ENCODE data around the gene PIH1D1.
A peak's percentile ranks its signal among the peaks of the same experiment; 100 is the strongest.

PIH1D1 gene

GRCh38 chr19:49415102-49415809 is 36.4 kb downstream of the PIH1D1 start:
- DNase-seq = no peak

DNA sequence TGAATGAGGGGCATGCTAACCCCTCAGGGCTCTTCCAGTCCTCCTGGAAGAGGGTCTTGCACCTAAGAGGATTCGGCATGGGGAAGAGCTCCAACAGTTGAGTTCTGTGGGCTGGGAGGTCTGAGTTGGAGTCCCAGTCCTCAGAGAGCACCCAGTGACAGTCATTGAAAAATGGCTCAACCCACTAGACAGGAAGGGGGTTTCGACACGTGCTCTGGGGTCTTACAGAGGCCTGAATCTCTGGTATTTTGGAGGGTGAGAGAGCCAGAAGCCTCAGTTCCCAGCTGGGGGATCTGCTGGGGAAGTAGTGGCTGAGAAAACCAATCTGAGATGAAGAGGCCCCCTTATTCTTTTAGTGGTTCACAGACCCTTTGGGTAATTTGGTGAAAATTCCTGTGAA is 37.4 kb downstream of the PIH1D1 start:
- no peak for DNase-seq

DNA sequence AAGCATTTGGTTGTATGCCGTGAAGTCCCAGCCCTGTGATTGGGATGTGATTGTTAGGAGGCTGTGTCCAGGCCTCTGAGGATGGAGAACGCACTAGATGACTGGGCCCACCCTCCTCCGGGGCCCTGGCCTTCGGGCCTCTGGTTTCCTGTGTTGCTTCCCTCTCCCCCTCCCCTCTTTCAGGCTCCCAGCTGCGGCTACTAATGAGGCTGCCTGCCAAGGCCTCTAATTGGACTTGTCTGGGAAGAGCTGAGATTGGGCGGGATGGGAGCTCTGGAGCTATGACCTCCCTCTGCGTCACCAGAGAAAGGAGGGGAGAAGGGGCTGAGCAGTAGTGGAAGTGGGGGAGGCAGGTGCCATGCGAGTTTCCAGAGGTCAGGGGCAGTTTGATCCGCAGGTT is 38.3 kb downstream of the PIH1D1 start:
- peak; percentile 96 for DNase-seq

GRCh38 chr19:49411681-49412326 is 39.8 kb downstream of the PIH1D1 start:
- no peak for DNase-seq

DNA sequence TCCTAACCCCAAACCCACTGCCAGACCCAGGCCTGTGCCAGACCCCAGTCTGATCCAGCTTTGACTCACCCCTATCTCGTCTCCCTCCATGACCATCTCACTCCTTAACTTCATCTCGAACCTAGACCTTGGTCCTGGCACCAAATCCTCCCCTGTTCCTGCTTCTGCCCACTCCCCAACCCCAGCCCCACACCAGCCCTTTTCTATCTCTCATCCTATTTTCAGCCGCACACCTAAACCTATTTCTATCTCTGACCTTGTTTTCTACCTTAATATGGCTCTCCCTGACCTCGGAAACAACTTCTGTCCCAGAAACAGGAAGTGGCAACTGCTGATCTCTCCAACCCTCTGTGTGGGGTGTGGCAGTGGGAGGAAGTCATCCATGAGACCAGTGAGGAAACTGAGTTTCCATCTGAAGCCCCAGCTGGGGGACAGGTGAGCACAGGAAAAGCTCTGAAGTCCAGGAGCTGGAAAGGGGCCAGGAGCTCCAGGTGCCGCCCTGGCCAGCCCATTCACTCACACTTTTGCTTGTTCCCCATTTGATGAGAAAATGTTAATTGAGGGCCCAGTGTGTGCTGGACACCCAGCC is 42.1 kb downstream of the PIH1D1 start:
- no peak for DNase-seq

GRCh38 chr19:49408816-49409440 is 42.7 kb downstream of the PIH1D1 start:
- DNase-seq = no peak

DNA sequence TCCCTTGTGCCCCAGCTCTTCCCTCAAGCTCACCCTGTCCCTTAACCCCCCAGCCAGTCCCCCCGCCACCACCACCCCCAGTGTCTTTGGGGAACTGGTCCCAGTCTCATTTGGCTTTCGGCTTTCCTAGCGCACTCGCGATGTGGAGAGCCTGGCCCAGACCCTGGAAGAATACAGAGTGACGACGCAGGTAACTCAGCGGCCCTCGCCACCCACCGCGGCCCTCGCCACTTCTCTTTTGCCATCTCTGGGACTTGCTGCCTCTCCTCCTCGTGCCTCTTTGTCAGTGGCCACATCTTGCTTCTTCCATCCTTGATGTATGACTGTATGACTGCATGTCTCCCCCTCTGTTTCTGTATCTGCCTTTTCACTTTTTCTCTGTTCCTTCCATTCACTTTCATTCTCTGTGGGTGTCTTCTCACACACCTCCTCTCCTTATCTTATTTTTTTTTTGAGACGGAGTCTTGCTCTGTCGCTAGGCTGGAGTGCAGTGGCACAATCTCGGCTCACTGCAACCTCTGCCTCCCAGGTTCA is 44.1 kb downstream of the PIH1D1 start:
- no peak for DNase-seq

DNA sequence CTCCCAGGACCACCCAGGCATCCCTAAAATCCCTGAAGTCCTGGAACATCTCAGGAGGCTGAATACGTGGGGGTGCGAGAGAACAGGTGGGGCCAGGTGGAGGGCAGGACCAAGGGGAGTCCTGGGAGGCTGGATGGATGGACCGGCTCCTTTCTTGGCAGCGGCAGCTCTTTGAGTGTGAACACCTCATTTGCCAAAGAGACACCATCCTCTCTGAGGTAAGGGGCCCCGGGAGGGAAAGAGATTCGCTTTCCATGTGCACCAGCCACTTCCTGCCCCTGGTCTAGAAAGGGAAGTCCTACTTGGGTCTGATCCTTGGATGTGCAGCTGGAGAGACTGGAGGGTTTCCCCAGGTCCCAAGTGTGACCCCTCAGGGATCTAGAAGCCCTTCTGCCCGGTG is 44.5 kb downstream of the PIH1D1 start:
- no peak for DNase-seq

GRCh38 chr19:49403404-49404187 is 48.0 kb downstream of the PIH1D1 start:
- DNase-seq = peak; percentile 65

DNA sequence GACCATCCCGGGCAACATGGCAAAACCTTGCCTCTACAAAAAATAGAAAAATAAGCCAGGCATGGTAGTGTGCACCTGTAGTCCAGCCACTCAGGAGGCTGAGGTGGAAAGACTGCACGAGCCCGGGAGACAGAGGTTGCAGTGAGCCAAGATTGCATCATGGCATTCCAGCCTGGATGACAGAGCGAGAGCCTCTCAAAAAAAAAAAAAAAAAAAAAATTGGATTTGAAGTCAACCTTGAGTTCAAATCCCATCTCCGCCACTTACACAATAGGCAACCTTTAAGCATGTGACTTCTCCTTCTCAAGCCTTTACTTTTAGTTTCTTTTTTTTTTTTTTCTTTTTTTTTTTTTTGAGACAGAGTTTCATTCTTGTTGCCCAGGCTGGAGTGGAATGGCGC is 51.6 kb downstream of the PIH1D1 start:
- DNase-seq = no peak

DNA sequence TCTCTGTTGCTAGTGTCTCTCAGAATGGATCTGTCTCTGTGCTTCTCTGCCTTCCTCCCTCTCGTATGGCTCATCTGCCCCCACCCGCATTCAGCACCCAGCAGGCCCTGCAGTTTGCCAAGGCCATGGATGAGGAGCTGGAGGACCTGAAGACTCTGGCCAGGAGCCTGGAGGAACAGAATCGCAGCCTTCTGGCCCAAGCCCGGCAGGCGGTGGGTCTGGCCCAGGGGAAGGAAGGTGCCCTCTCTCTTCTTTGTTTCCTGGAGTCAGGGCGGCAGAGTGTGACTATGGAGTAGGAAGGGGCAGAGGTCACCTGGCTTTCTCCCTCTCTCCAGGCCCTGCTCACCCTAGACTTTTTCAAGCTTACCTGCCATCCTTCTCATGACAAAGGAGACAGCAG is 52.7 kb downstream of the PIH1D1 start:
- DNase-seq = no peak

- no peak for DNase-seq
These were observed 53.5 kb downstream of the PIH1D1 start for GRCh38 chr19:49398001-49398615.

DNA sequence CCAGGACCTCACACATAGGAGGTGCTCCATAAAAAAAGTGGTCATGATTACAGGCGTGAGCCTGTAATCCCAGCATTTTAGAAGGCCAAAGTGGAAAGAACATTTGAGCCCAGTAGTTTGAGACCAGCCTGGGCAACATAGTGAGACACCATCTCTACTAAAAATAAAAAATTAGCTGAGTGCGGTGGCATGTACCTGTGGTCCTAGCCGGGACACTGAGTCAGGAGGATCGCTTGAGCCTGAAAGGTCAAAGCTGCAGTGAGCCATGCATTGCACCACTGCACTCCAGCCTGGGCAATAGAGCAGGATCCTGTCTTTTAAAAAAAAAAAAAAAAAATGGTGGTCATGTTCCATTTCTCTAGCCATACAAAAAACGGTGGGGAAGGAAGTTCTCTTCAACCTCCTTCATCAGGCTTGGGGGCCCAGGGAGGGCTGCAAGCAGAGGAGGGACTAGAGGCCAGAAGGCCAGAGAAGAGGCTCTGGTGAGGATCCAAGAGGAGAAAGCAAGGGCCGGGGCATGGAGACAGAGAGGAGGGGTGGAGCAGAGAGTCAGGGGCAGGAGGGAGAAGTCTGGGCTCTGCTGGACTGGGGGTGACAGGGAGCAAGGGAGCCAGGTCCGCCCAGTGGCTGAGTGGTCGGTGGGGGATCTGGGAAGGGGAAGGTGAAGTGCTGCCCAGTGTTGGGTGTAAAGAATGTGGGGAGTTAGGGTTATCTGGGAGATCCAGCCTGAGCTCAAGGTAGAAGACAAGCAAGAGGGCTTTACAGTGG is 54.7 kb downstream of the PIH1D1 start:
- DNase-seq = no peak

All from eye (tissue), 1 donor.